ENCODE results near the gene U2AF2.

Gene U2AF2

GRCh38 chr19:55653651-55654322 lies 1.0 kb upstream of the U2AF2 start (continued):
- TF ChIP-seq ZBTB11 (tag by site-specific recombination; conservative IDR thresholded peaks at IDR 0.05; ENCODE audit: low read depth) (peak; percentile 97), ZNF214 (tag by site-specific recombination; IDR thresholded peaks at IDR 0.05; ENCODE audit: borderline replicate concordance) (no peak), IKZF3 (tag by site-specific recombination; IDR thresholded peaks at IDR 0.05) (no peak), ZNF791 (tag by site-specific recombination; IDR thresholded peaks at IDR 0.05) (no peak), ZNF433 (tag by site-specific recombination; IDR thresholded peaks at IDR 0.05; ENCODE audit: low read depth) (no peak), ZNF600 (tag by site-specific recombination; IDR thresholded peaks at IDR 0.05) (no peak; the same call in 1 of the 2 replicates), ZFP3 (tag by site-specific recombination; IDR thresholded peaks at IDR 0.05; ENCODE audit: low read depth) (no peak), ZNF639 (tag by site-specific recombination; IDR thresholded peaks at IDR 0.05) (peak; percentile 84), ZNF391 (tag by site-specific recombination; IDR thresholded peaks at IDR 0.05; ENCODE audit: borderline replicate concordance, low read depth) (peak; percentile 85; the same call in 1 of the 2 replicates), GLI4 (tag by site-specific recombination; IDR thresholded peaks at IDR 0.05) (no peak), ZNF521 (tag by site-specific recombination; IDR thresholded peaks at IDR 0.05) (no peak), ZNF747 (tag by site-specific recombination; IDR thresholded peaks at IDR 0.05) (no peak), SCRT1 (tag by site-specific recombination; IDR thresholded peaks at IDR 0.05; ENCODE audit: borderline replicate concordance) (no peak), ZBTB48 (tag by site-specific recombination; IDR thresholded peaks at IDR 0.05) (no peak), HIC1 (tag by site-specific recombination; IDR thresholded peaks at IDR 0.05) (no peak), KLF9 (tag by site-specific recombination; IDR thresholded peaks at IDR 0.05; ENCODE audit: low read depth) (no peak; the same call in 1 of the 2 replicates), ZNF768 (tag by site-specific recombination; IDR thresholded peaks at IDR 0.05) (no peak; the same call in 1 of the 2 replicates), ZNF280D (tag by site-specific recombination; IDR thresholded peaks at IDR 0.05) (0 out of 2 replicates have a peak, but pooled peaks have one; percentile 5), ZNF560 (tag by site-specific recombination; IDR thresholded peaks at IDR 0.05; ENCODE audit: borderline replicate concordance) (no peak), KLF16 (tag by site-specific recombination; IDR thresholded peaks at IDR 0.05) (no peak), ZNF621 (tag by site-specific recombination; IDR thresholded peaks at IDR 0.05) (no peak), ZNF624 (tag by site-specific recombination; IDR thresholded peaks at IDR 0.05) (no peak), ZNF513 (tag by site-specific recombination; IDR thresholded peaks at IDR 0.05) (no peak)
- TF ChIP-seq, protein P1, sequence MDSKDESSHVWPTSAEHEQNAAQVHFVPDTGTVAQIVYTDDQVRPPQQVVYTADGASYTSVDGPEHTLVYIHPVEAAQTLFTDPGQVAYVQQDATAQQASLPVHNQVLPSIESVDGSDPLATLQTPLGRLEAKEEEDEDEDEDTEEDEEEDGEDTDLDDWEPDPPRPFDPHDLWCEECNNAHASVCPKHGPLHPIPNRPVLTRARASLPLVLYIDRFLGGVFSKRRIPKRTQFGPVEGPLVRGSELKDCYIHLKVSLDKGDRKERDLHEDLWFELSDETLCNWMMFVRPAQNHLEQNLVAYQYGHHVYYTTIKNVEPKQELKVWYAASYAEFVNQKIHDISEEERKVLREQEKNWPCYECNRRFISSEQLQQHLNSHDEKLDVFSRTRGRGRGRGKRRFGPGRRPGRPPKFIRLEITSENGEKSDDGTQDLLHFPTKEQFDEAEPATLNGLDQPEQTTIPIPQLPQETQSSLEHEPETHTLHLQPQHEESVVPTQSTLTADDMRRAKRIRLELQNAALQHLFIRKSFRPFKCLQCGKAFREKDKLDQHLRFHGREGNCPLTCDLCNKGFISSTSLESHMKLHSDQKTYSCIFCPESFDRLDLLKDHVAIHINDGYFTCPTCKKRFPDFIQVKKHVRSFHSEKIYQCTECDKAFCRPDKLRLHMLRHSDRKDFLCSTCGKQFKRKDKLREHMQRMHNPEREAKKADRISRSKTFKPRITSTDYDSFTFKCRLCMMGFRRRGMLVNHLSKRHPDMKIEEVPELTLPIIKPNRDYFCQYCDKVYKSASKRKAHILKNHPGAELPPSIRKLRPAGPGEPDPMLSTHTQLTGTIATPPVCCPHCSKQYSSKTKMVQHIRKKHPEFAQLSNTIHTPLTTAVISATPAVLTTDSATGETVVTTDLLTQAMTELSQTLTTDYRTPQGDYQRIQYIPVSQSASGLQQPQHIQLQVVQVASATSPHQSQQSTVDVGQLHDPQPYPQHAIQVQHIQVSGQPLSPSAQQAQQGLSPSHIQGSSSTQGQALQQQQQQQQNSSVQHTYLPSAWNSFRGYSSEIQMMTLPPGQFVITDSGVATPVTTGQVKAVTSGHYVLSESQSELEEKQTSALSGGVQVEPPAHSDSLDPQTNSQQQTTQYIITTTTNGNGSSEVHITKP (tag by site-specific recombination; IDR thresholded peaks at IDR 0.05): peak; percentile 93

Data from HEK293 (cell line).